Raji (cell line): ENCODE results near the gene KLHL28.

Experiments
- POLR2A ChIP-seq: IDR thresholded peaks from 2 replicates; pipeline ENCODE4 v1.6.1; 2011; ENCODE audit warnings: low read depth, low read length, control low read depth; ENCODE audit not compliant: insufficient read depth

Gene KLHL28

GRCh38 chr14:44966601-44967336, 5.0 kb upstream of the KLHL28 start:
- TF ChIP-seq POLR2A = no peak

GRCh38 chr14:44963775-44964380, 2.1 kb upstream of the KLHL28 start:
- TF ChIP-seq POLR2A = no peak

- TF ChIP-seq POLR2A = no peak
Measured at GRCh38 chr14:44963044-44963528, 1.3 kb upstream of the KLHL28 start.

GRCh38 chr14:44962334-44963043, 742 bp upstream of the KLHL28 start:
- no peak for TF ChIP-seq POLR2A

- no peak for TF ChIP-seq POLR2A
Measured at GRCh38 chr14:44961151-44961553, 595 bp downstream of the KLHL28 start.

GRCh38 chr14:44960646-44961045, 1.1 kb downstream of the KLHL28 start:
- TF ChIP-seq POLR2A = no peak

- no peak for TF ChIP-seq POLR2A
Measured at GRCh38 chr14:44960146-44960545, 1.6 kb downstream of the KLHL28 start.

GRCh38 chr14:44959538-44959937, 2.2 kb downstream of the KLHL28 start:
- no peak for TF ChIP-seq POLR2A

- TF ChIP-seq POLR2A = no peak
Measured at GRCh38 chr14:44956866-44957265, 4.9 kb downstream of the KLHL28 start.

- no peak for TF ChIP-seq POLR2A
Measured at GRCh38 chr14:44955528-44955927, 6.2 kb downstream of the KLHL28 start.

- TF ChIP-seq POLR2A = no peak
Measured at GRCh38 chr14:44954750-44955149, 7.0 kb downstream of the KLHL28 start.

GRCh38 chr14:44952391-44953110, 9.2 kb downstream of the KLHL28 start:
- no peak for TF ChIP-seq POLR2A

- no peak for TF ChIP-seq POLR2A
Measured at GRCh38 chr14:44951051-44951450, 10.7 kb downstream of the KLHL28 start.

GRCh38 chr14:44945264-44945663, 16.5 kb downstream of the KLHL28 start:
- TF ChIP-seq POLR2A = no peak

GRCh38 chr14:44944107-44944506, 17.6 kb downstream of the KLHL28 start:
- no peak for TF ChIP-seq POLR2A
